Measurements from ENCODE around the gene CPA1. TPM values are rescaled to one million over a fixed set of nuclear protein-coding genes. Genes with fewer than 3 reads are reported as not detected.
"Not testable (repeated sequence)": the region's sequence is repeated elsewhere in the genome, so short reads cannot be mapped to it uniquely, and the experiment has no call there.

Gene CPA1
- total and polyA plus RNA-seq, 7 experiments from 2014 or later: not detected

GRCh38 chr7:130371046-130371445, 9.2 kb upstream of the CPA1 start:
- peaks cover 0 to 12% of the 10 kb centered on the region in 2 donors for H3K4me1 ChIP-seq (ENCODE audit: control insufficient read depth in 2 of 2, insufficient read depth in 2 of 2, low read length in 2 of 2)
- no peaks in the 10 kb centered on the region for H3K9me3 ChIP-seq (ENCODE audit: control insufficient read depth in 2 of 3, low read length in 3 of 3)
- CTCF ChIA-PET: no interaction called here
- no peak overlapping the region for H3K27ac ChIP-seq (ENCODE audit: low read depth, low read length)
- no peak overlapping the region for H3K4me3 ChIP-seq (ENCODE audit: low read length)
- intact Hi-C loops (cut with micrococcal nuclease): no loop called here
- H3K4me1 Mint-ChIP-seq: peaks cover 15 to 43% (median 35%) of the 10 kb centered on the region in 7 donors
- H3K4me3 Mint-ChIP-seq: no peak overlapping the region
- POLR2A ChIA-PET: no interaction called here
- no peak for DNase-seq
- peaks cover 0 to 3% (median under 1%) of the 10 kb centered on the region in 5 donors for H3K36me3 Mint-ChIP-seq
- no peaks in the 10 kb centered on the region for H3K36me3 ChIP-seq (ENCODE audit: control insufficient read depth in 2 of 3, insufficient read depth in 3 of 3, low read length in 3 of 3)
- ATAC-seq: no peak
- peaks cover 0 to 7% (median under 1%) of the 10 kb centered on the region in 11 donors for H3K9me3 Mint-ChIP-seq
- H3K27me3 ChIP-seq (ENCODE audit: control insufficient read depth in 2 of 2, insufficient read depth in 2 of 2, low read length in 2 of 2): no peaks in the 10 kb centered on the region
- no peaks in the 10 kb centered on the region for H3K27me3 Mint-ChIP-seq
- no peak overlapping the region for H3K27ac Mint-ChIP-seq

- H3K36me3 ChIP-seq (ENCODE audit: control insufficient read depth in 2 of 3, insufficient read depth in 3 of 3, low read length in 3 of 3): no peaks in the 10 kb centered on the region
- Mint-ChIP-seq H3K36me3 (peaks cover 3 to 8% (median 7%) of the 10 kb centered on the region in 5 donors), H3K4me1 (peaks cover 11 to 28% (median 22%) of the 10 kb centered on the region in 7 donors), H3K9me3 (peaks cover 0 to 21% (median 8%) of the 10 kb centered on the region in 11 donors), H3K27me3 (no peaks in the 10 kb centered on the region), H3K27ac (no peak overlapping the region), H3K4me3 (no peak overlapping the region)
- DNase-seq (no peak), ATAC-seq (no peak)
- ChIA-PET CTCF (no interaction called here), POLR2A (no interaction called here)
- no peaks in the 10 kb centered on the region for H3K27me3 ChIP-seq (ENCODE audit: control insufficient read depth in 2 of 2, insufficient read depth in 2 of 2, low read length in 2 of 2)
- no peak overlapping the region for H3K27ac ChIP-seq (ENCODE audit: low read depth, low read length)
- intact Hi-C loops (cut with micrococcal nuclease): no loop called here
- H3K9me3 ChIP-seq (ENCODE audit: control insufficient read depth in 2 of 3, low read length in 3 of 3): peaks cover 0 to 4% (median 0%) of the 10 kb centered on the region in 3 experiments
- H3K4me3 ChIP-seq (ENCODE audit: low read length): no peak overlapping the region
- H3K4me1 ChIP-seq (ENCODE audit: control insufficient read depth in 2 of 2, insufficient read depth in 2 of 2, low read length in 2 of 2): peaks cover 0 to 12% of the 10 kb centered on the region in 2 donors
Observed at GRCh38 chr7:130372402-130373165, 7.7 kb upstream of the CPA1 start.

GRCh38 chr7:130374507-130374906, 5.8 kb upstream of the CPA1 start:
- peak overlapping the region in 1 of 9 donors; percentile 52 for H3K27ac Mint-ChIP-seq
- H3K36me3 Mint-ChIP-seq: peaks cover 3 to 8% (median 7%) of the 10 kb centered on the region in 5 donors
- DNase-seq (no peak), ATAC-seq (no peak)
- H3K9me3 Mint-ChIP-seq: peaks cover 0 to 22% (median 8%) of the 10 kb centered on the region in 11 donors
- no peak overlapping the region for H3K27ac ChIP-seq (ENCODE audit: low read depth, low read length)
- ChIA-PET POLR2A (no interaction called here), CTCF (no interaction called here)
- H3K27me3 ChIP-seq (ENCODE audit: control insufficient read depth in 2 of 2, insufficient read depth in 2 of 2, low read length in 2 of 2): no peaks in the 10 kb centered on the region
- intact Hi-C loops (cut with micrococcal nuclease): no loop called here
- H3K4me1 Mint-ChIP-seq: peaks cover 4 to 10% (median 6%) of the 10 kb centered on the region in 7 donors
- H3K36me3 ChIP-seq (ENCODE audit: control insufficient read depth in 2 of 3, insufficient read depth in 3 of 3, low read length in 3 of 3): no peaks in the 10 kb centered on the region
- H3K4me3 Mint-ChIP-seq: no peak overlapping the region
- peaks cover 0 to under 1% of the 10 kb centered on the region in 2 donors for H3K4me1 ChIP-seq (ENCODE audit: control insufficient read depth in 2 of 2, insufficient read depth in 2 of 2, low read length in 2 of 2)
- H3K27me3 Mint-ChIP-seq: no peaks in the 10 kb centered on the region
- H3K4me3 ChIP-seq (ENCODE audit: low read length): no peak overlapping the region
- H3K9me3 ChIP-seq (ENCODE audit: control insufficient read depth in 2 of 3, low read length in 3 of 3): peaks cover 0 to 4% (median 0%) of the 10 kb centered on the region in 3 experiments

GRCh38 chr7:130376461-130376860, 3.8 kb upstream of the CPA1 start:
- H3K27me3 ChIP-seq (ENCODE audit: control insufficient read depth in 2 of 2, insufficient read depth in 2 of 2, low read length in 2 of 2); CTCF ChIA-PET; H3K4me3 Mint-ChIP-seq; H3K27ac ChIP-seq (ENCODE audit: low read depth, low read length); DNase-seq; H3K36me3 Mint-ChIP-seq; H3K27me3 Mint-ChIP-seq; H3K9me3 ChIP-seq (ENCODE audit: control insufficient read depth in 2 of 3, low read length in 3 of 3); ATAC-seq; intact Hi-C loops (cut with micrococcal nuclease); H3K4me1 Mint-ChIP-seq; H3K4me3 ChIP-seq (ENCODE audit: low read length); H3K36me3 ChIP-seq (ENCODE audit: control insufficient read depth in 2 of 3, insufficient read depth in 3 of 3, low read length in 3 of 3); H3K4me1 ChIP-seq (ENCODE audit: control insufficient read depth in 2 of 2, insufficient read depth in 2 of 2, low read length in 2 of 2): not testable (repeated sequence)
- Mint-ChIP-seq H3K9me3 (peaks cover 0 to 22% (median 8%) of the 10 kb centered on the region in 11 donors), H3K27ac (peak overlapping the region in 2 of 9 donors; percentile 63 to 77)
- POLR2A ChIA-PET: interaction anchor here (0.8 kb wide), 1 partner anchor 18 kb away, joined by 3 read pairs; no protein-coding TSS in a partner anchor

GRCh38 chr7:130377178-130377577, 3.1 kb upstream of the CPA1 start:
- Mint-ChIP-seq H3K4me3 (no peak overlapping the region), H3K27ac (no peak overlapping the region), H3K9me3 (peaks cover 0 to 22% (median 8%) of the 10 kb centered on the region in 11 donors), H3K27me3 (no peaks in the 10 kb centered on the region), H3K36me3 (peaks cover 3 to 8% (median 7%) of the 10 kb centered on the region in 5 donors), H3K4me1 (peaks cover 0 to under 1% (median 0%) of the 10 kb centered on the region in 7 donors)
- H3K9me3 ChIP-seq (ENCODE audit: control insufficient read depth in 2 of 3, low read length in 3 of 3): peaks cover 0 to 4% (median 0%) of the 10 kb centered on the region in 3 experiments
- DNase-seq: no peak
- H3K27ac ChIP-seq (ENCODE audit: low read depth, low read length): no peak overlapping the region
- H3K27me3 ChIP-seq (ENCODE audit: control insufficient read depth in 2 of 2, insufficient read depth in 2 of 2, low read length in 2 of 2): no peaks in the 10 kb centered on the region
- CTCF ChIA-PET: no interaction called here
- H3K4me3 ChIP-seq (ENCODE audit: low read length): no peak overlapping the region
- ATAC-seq: no peak
- H3K4me1 ChIP-seq (ENCODE audit: control insufficient read depth in 2 of 2, insufficient read depth in 2 of 2, low read length in 2 of 2): no peaks in the 10 kb centered on the region
- intact Hi-C loops (cut with micrococcal nuclease): no loop called here
- POLR2A ChIA-PET: interaction anchor here (0.8 kb wide), 1 partner anchor 17 kb away, joined by 3 read pairs; no protein-coding TSS in a partner anchor
- H3K36me3 ChIP-seq (ENCODE audit: control insufficient read depth in 2 of 3, insufficient read depth in 3 of 3, low read length in 3 of 3): no peaks in the 10 kb centered on the region

GRCh38 chr7:130379019-130379418, 1.3 kb upstream of the CPA1 start:
- DNase-seq: no peak

More at GRCh38 chr7:130379019-130379418, 1.3 kb upstream of the CPA1 start:
- Mint-ChIP-seq H3K27ac (peak overlapping the region in 1 of 9 donors; percentile 80), H3K36me3 (peaks cover 3 to 8% (median 7%) of the 10 kb centered on the region in 5 donors), H3K4me3 (no peak overlapping the region), H3K4me1 (no peaks in the 10 kb centered on the region), H3K9me3 (peaks cover 0 to 22% (median 8%) of the 10 kb centered on the region in 11 donors), H3K27me3 (no peaks in the 10 kb centered on the region)
- no peak overlapping the region for H3K27ac ChIP-seq (ENCODE audit: low read depth, low read length)
- no peaks in the 10 kb centered on the region for H3K27me3 ChIP-seq (ENCODE audit: control insufficient read depth in 2 of 2, insufficient read depth in 2 of 2, low read length in 2 of 2)
- no peak for ATAC-seq
- CTCF ChIA-PET: no interaction called here
- H3K36me3 ChIP-seq (ENCODE audit: control insufficient read depth in 2 of 3, insufficient read depth in 3 of 3, low read length in 3 of 3): no peaks in the 10 kb centered on the region
- POLR2A ChIA-PET: interaction anchor here (0.6 kb wide), 1 partner anchor 536 kb away, joined by 4 read pairs; no protein-coding TSS in a partner anchor
- intact Hi-C loops (cut with micrococcal nuclease): no loop called here
- no peak overlapping the region for H3K4me3 ChIP-seq (ENCODE audit: low read length)
- H3K9me3 ChIP-seq (ENCODE audit: control insufficient read depth in 2 of 3, low read length in 3 of 3): peaks cover 0 to 4% (median 0%) of the 10 kb centered on the region in 3 experiments
- H3K4me1 ChIP-seq (ENCODE audit: control insufficient read depth in 2 of 2, insufficient read depth in 2 of 2, low read length in 2 of 2): no peaks in the 10 kb centered on the region
